GM19238 (cell line): Measurements from ENCODE around the gene ACAP2.
"Not testable (repeated sequence)": the region's sequence is repeated elsewhere in the genome, so short reads cannot be mapped to it uniquely, and the experiment has no call there.

ENCODE experiments used
- DNase-seq: peaks from one replicate; pipeline ENCODE4 v3.0.0; 2011; ENCODE audit warnings: low spot score; ENCODE audit not compliant: insufficient read length

Gene ACAP2

DNA sequence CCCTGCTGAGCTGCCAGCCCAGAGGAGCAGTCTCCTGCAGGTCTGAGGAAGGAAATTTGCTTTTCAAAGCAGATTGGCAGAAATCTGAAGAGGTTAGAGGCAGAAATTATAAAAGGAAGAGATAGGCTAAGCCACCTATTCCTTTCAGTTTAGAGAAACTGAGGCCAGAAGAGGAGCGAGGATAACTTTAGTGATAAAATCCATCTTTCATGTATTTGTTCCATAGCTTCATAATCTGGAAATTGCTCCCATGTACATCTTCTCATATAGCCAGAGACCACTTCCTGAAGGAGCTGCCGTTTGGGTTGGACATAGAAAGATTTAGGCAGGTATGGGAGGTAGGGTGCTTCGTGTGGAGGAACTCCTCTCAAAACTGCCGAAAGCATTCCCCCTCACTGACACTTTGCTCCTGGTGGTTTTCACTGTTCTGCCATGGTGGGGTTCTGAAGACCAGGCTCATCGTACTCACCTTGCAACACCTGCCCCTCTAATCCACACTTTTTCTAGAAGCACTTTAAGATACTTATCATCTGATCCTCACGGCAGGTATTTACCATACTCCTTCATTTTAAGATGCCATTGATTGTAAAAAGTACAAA, 670 bp upstream of the ACAP2 start:
- no peak for DNase-seq

- peak; percentile 39 for DNase-seq
These were observed 738 bp downstream of the ACAP2 start for GRCh38 chr3:195441992-195442572.

- DNase-seq: no peak
These were observed 1.3 kb downstream of the ACAP2 start for GRCh38 chr3:195441476-195441991.

GRCh38 chr3:195441051-195441450, 1.8 kb downstream of the ACAP2 start:
- no peak for DNase-seq

- no peak for DNase-seq
These were observed 2.4 kb downstream of the ACAP2 start for GRCh38 chr3:195440379-195440778.

DNA sequence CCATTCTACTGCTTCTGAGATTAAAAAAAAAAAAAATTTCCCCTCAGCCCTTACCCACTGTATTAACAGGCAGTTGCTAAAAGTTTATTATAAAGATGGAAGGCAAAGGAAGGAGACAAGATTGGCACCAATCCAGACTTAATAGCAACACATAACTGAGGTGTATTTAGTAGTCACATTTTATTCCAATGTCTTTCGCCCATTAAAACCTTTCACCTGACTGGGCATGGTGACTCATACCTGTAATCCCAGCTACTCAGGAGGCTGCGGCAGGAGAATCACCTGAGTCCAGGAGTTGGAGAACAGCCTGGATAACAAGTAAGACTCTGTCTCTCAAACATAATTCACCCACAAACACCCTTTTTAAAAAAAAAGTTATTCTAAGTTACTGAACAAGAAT, 4.4 kb downstream of the ACAP2 start:
- DNase-seq: no peak

DNA sequence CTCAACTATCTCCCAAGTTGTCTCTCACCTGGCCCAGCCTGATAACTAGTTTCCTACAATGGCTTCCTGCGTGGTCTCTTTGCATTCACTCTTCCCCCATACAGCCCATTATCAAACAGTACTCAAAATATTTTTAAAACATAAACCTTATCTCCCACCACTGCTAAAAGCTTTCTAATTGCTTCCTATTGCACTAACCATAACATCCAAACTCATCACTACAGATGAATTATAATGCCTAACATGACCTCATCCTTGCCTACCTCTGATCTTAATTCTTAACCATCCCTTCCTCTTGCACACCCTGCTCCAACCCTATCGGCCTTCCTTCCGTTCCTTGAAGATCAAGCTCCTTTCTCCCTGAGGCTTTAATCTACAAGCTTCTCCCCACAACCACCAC, 17.0 kb downstream of the ACAP2 start:
- no peak for DNase-seq

- DNase-seq: no peak
These were observed 19.0 kb downstream of the ACAP2 start for GRCh38 chr3:195423818-195424217.

GRCh38 chr3:195421400-195421799, 21.4 kb downstream of the ACAP2 start:
- DNase-seq: no peak

GRCh38 chr3:195416795-195417194, 26.0 kb downstream of the ACAP2 start:
- no peak for DNase-seq

- no peak for DNase-seq
These were observed 31.0 kb downstream of the ACAP2 start for GRCh38 chr3:195411836-195412235.

DNA sequence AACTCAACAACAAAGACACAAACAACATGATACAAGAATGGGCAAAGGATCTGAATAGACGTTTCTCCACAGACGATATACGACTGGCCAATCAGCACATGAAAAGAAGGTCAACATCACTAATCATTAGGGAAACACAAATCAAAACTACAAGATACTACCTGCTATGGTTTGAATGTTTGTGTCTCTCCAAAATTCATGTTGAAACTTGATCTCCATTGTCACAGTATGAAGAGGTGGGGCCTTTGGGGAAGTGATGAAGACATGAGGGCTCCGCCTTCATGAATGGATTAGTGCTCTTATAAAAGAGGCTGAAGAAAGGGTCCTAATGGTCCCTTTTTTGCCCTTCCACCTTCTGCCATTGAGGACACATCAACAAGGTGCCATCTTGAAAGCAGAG, 32.3 kb downstream of the ACAP2 start:
- DNase-seq: no peak

- no peak for DNase-seq
These were observed 35.0 kb downstream of the ACAP2 start for GRCh38 chr3:195407531-195408409.

DNA sequence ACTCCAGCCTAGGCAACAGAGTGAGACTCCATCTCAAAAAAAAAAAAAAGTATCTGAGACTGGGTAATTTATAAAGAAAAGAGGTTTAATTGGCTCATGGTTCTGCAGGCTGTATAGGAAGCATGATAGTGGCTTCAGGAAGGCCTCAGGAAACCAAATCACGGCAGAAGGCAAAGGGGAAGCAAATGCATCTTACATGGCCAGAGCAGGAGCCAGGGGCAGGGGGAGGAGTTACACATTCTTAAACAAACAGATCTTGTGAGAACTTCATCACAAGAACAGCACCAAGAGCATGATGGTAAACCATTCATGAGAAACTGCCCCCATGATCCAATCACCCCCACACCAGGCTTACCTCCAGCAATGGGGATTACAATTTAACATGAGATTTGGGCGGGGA, 37.2 kb downstream of the ACAP2 start:
- DNase-seq: no peak

DNA sequence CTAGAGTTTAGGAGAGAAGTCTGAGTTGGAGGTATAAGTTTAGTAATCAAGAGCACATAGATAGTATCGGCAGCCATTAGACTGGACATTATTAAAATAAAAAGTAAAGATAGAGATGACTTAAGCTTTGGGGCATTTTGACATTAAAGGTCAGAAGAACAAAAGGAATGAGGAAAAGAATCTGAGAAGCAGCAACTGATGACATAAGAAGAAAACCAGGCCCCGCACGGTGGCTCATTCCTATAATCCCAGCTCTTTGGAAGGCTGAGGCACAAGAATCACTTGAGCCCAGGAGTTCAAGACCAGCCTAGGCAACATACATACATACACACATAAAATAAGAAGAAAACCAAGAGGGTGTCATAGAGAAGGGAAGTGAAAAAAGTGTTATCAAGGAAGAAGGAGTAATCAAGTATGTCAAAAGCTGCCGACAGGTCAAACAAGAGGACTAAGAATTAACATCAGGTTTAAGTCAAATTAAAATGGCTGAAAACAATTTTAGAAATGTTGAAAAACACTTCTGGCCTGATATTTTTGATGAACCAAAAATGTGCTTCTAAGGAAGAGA, 38.9 kb downstream of the ACAP2 start:
- DNase-seq: no peak

- no peak for DNase-seq
These were observed 39.6 kb downstream of the ACAP2 start for GRCh38 chr3:195403244-195403643.

DNA sequence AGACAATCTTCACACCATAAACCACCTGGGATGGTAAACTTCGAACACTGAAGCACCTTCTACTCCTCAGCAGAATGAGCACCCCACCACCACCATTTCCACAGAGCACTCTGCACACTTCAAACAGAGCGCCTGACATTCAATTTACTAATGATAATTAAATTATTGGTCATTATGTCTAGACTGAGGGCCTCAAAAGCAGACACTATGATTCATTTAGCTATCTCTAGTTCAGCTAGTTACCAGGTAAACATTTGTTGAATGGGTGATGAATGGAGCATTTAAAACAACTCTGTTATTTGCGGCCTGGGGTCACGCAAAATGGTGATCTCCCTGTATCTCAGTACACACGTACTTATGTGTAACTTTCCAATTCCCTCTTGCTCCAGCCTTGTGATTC, 40.9 kb downstream of the ACAP2 start:
- no peak for DNase-seq

DNA sequence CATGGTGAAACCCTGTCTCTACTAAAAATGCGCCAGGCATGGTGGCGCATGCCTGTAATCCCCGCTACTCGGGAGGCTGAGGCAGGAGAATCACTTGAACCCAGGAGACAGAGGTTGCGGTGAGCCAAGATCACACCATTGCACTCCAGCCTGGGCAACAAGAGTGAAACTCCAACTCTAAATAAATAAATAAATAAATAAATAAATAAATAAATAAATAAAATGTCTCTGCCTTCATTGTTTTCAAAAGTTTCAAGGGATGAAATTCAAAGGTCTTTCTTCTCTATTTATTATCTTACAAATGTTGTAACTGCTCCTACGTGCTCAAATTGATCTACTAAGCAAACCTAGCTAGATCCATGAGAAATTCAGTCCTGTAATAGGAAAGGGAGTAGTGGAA, 44.4 kb downstream of the ACAP2 start:
- not testable (repeated sequence) for DNase-seq

GRCh38 chr3:195397524-195397923, 45.3 kb downstream of the ACAP2 start:
- DNase-seq: no peak

DNA sequence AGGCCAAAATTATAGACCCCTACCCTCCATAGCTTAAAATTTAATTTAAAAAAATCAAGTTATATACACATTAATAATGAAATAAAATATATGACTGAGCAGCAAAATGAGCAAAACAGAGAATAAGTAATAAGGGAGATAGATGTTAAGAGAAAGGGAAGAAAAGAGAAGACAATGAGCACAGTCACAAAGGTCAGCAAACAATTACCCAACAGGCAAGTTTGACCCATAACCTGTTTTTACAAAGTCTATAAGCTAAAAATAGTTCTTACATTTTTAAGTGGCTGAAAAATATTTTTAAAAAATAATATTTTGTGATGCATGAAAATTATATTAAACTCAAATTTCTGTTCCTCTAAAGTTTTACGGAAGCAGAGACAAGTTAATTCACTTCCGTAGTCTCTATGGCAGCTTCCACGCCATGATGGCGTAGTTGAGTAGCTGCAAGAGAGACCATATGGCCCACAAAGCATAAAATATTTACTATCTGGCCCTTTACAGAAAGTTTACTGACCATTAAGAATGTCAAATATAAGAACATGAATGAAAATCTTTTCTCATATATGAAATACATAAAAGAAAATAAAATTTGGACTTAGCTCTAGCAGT, 47.5 kb downstream of the ACAP2 start:
- DNase-seq: no peak

DNA sequence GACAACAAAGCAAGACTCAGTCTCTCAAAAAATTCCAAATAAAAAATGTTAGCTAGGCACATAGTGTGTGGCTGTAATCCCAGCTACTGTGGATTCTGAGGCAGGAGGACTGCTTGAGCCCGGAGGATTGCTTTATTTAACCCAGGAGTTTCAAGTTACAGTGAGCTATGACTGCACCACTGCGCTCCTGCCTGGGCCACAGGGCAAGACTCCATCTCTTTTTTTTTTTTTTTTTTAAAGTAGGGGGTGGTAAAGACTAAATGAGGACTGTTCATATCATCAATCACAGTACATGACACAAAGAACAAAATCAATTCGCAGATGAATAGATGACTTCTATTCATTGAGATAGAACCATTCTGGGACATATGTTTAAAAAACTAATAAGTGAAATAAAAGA, 48.1 kb downstream of the ACAP2 start:
- DNase-seq: no peak

DNA sequence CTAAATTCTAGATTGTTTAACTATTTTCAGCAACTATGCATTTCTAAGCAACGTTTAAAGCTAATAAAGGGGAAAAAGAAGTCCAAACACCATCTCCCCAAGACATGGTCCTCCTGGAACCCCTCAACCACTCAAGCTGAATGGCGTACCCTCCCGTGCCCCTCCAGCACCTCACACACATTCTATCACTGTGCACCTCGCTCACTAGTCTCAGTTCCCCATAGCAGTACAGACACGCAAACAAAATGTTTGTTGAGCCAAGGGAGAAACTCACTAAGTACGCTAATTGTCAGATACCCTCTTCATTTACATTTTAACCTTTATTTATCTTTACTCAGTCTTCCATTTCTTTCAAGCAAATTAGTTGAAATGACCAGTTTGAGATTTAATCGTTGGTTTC, 48.8 kb downstream of the ACAP2 start:
- DNase-seq: no peak
